Hepatocyte (in vitro differentiated cells): Measurements from ENCODE around the gene IL34.

Experiments
- EZH2 ChIP-seq: fragments of 200-600 bp; sonication (generic); IDR thresholded peaks from 2 replicates; pipeline ENCODE4 v1.6.1; 2016; ENCODE audit warnings: antibody characterized with exemption, mild to moderate bottlenecking, borderline replicate concordance
- EZH2phosphoT487 ChIP-seq: fragments of 200-600 bp; sonication (generic); IDR thresholded peaks from one replicate; pipeline ENCODE4 v1.6.1; 2018; ENCODE audit warnings: antibody characterized with exemption, mild to moderate bottlenecking, low read depth, moderate library complexity; ENCODE audit not compliant: unreplicated experiment, severe bottlenecking
- TF ChIP-seq, protein P1 (sequence below): fragments of 200-600 bp; sonication (generic); IDR thresholded peaks from 2 replicates; pipeline ENCODE4 v1.5.1; 2016; ENCODE audit warnings: antibody characterized with exemption, mild to moderate bottlenecking; ENCODE audit not compliant: poor library complexity

DNA sequence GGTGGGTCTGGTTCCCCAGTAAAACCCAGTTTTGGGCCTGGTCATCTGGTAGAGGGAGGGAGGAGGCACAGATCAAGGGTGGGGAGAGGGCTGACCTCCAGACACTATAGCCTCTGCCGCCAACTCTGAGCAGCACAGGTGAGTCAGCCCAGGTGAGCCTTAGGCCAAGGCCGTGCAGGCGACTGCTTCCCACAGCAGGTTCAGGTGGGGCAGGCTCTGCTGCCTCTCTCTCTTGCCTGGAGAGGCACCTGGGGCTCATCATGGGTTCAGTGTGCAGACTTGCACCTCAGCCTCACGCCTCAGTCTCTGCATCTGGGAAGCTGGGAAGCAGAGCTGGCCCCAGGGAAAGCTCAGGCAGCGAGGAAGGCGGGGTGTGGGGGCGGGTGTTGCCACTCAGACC, 37.8 kb upstream of the IL34 start:
- TF ChIP-seq, protein P1, sequence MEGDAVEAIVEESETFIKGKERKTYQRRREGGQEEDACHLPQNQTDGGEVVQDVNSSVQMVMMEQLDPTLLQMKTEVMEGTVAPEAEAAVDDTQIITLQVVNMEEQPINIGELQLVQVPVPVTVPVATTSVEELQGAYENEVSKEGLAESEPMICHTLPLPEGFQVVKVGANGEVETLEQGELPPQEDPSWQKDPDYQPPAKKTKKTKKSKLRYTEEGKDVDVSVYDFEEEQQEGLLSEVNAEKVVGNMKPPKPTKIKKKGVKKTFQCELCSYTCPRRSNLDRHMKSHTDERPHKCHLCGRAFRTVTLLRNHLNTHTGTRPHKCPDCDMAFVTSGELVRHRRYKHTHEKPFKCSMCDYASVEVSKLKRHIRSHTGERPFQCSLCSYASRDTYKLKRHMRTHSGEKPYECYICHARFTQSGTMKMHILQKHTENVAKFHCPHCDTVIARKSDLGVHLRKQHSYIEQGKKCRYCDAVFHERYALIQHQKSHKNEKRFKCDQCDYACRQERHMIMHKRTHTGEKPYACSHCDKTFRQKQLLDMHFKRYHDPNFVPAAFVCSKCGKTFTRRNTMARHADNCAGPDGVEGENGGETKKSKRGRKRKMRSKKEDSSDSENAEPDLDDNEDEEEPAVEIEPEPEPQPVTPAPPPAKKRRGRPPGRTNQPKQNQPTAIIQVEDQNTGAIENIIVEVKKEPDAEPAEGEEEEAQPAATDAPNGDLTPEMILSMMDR, result no peak
- TF ChIP-seq EZH2 (no peak), EZH2phosphoT487 (no peak)
